VCaP (cell line): Measurements from ENCODE around the gene MBLAC1.

ENCODE experiments used
- H3K27ac ChIP-seq: fragments of 450-650 bp; 2 replicates; pipeline ENCODE4 v1.5.1; 2017
- CTCF ChIP-seq: fragments of 450-650 bp; conservative IDR thresholded peaks from 2 replicates; pipeline ENCODE4 v1.5.1; 2017; ENCODE audit warnings: mild to moderate bottlenecking, moderate library complexity

MBLAC1 gene

GRCh38 chr7:100171840-100172239 lies 45.1 kb downstream of the MBLAC1 start:
- H3K27ac ChIP-seq: no peak overlapping the region
- no peak for TF ChIP-seq CTCF

GRCh38 chr7:100173806-100174495 lies 47.2 kb downstream of the MBLAC1 start:
- H3K27ac ChIP-seq: no peak overlapping the region
- no peak for TF ChIP-seq CTCF

- no peak overlapping the region for H3K27ac ChIP-seq
- TF ChIP-seq CTCF: no peak
These were observed 47.8 kb downstream of the MBLAC1 start for GRCh38 chr7:100174582-100174981.

- TF ChIP-seq CTCF: no peak
- no peak overlapping the region for H3K27ac ChIP-seq
These were observed 48.6 kb downstream of the MBLAC1 start for GRCh38 chr7:100175296-100175935.

GRCh38 chr7:100176096-100177044 lies 49.6 kb downstream of the MBLAC1 start:
- TF ChIP-seq CTCF: no peak
- H3K27ac ChIP-seq: peak overlapping the region; percentile 48

- H3K27ac ChIP-seq: peak within 1 kb of the TSS; percentile 48
- no peak for TF ChIP-seq CTCF
These were observed 50.6 kb downstream of the MBLAC1 start, which contains the start of the genes GPC2 and STAG3 for GRCh38 chr7:100177045-100178001. GPC2 (minus strand) TSS chr7:100177381; CDS start chr7:100177199, 182 bp downstream. STAG3 (plus strand) TSS chr7:100177918; CDS start chr7:100180557, 2,639 bp downstream.
